ENCODE measurements around the gene GPR141.

Gene GPR141, protein sequence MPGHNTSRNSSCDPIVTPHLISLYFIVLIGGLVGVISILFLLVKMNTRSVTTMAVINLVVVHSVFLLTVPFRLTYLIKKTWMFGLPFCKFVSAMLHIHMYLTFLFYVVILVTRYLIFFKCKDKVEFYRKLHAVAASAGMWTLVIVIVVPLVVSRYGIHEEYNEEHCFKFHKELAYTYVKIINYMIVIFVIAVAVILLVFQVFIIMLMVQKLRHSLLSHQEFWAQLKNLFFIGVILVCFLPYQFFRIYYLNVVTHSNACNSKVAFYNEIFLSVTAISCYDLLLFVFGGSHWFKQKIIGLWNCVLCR

DNA sequence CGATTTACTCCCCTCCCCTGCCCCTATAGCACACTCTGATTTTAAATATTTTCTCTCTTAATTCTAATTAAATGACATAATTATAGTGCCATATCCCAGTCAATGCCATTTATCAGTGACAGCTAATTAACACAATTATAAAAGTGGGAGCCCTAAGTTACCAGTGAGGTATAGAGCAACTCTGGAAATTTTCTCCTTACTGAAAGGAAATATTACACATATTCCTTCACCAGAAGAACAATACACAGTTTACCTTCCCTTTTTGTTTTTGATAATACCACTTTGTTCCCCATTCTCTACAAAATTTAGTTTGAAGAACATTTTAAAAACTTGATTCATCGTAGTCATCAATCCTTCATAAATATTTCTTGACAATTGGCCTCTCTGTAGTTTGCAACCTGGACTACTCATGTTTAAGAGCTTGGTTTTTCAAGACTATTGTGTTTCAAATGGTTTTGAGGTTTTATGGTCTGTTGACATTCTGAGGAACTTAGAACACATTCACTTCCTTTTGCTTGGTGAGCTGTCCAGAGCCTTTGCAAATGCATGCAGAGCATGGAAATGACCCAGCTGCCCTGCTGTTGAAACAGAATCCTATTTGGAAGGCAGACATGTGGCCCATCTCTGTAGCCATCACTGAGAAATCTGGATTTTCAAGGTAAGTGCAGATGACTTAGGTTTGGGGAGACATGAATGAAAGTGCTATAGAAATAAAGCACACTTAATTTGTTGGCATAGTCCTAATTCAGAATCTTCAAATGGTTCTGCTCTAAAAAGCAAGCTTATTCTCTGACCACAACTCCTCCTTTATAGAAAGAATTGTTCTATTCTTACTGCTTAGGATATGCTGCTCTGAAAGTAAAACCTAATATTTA, at the start of gene GPR141:
TSS of gene GPR141 (plus strand) at position 521 of the 875 bp plus-strand sequence. CDS start 56,628 bp downstream, outside the sequence.
- H3K9me3 Mint-ChIP-seq = no peaks in the 10 kb centered on the region
- peaks cover 10% of the 10 kb centered on the region for H3K27me3 Mint-ChIP-seq (ENCODE audit: low read depth)
- no peaks in the 10 kb centered on the region for H3K36me3 Mint-ChIP-seq (ENCODE audit: low read depth)
- H3K27ac Mint-ChIP-seq = no peak within 1 kb of the TSS
- H3K4me3 Mint-ChIP-seq = no peak within 1 kb of the TSS
- peaks cover 4% of the 10 kb centered on the region for H3K4me1 Mint-ChIP-seq (ENCODE audit: low read depth)

DNA sequence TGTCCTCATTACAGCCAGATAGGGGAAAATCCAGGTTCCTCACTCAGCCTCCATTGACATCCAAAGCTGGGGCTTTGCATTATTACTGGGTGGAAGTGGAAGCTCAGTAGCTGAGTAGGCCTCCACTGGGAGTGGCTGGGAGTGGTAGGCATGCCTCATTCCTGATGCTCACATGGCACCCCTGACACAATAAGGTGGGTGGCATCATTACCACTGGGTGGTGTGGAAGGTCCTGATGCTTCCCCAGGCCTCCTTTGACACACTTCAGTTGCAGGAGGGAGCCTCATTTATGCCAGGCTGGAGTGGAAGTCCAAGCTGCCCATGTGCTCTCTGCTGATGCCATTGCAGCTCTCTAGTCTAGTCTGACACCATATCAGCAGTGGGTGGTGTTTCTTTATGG, 48.2 kb upstream of the GPR141 start:
- H3K9me3 Mint-ChIP-seq = no peaks in the 10 kb centered on the region
- no peaks in the 10 kb centered on the region for H3K4me1 Mint-ChIP-seq (ENCODE audit: low read depth)
- no peak overlapping the region for H3K27ac Mint-ChIP-seq
- peaks cover 12% of the 10 kb centered on the region for H3K27me3 Mint-ChIP-seq (ENCODE audit: low read depth)
- H3K36me3 Mint-ChIP-seq (ENCODE audit: low read depth) = no peaks in the 10 kb centered on the region
- no peak overlapping the region for H3K4me3 Mint-ChIP-seq

DNA sequence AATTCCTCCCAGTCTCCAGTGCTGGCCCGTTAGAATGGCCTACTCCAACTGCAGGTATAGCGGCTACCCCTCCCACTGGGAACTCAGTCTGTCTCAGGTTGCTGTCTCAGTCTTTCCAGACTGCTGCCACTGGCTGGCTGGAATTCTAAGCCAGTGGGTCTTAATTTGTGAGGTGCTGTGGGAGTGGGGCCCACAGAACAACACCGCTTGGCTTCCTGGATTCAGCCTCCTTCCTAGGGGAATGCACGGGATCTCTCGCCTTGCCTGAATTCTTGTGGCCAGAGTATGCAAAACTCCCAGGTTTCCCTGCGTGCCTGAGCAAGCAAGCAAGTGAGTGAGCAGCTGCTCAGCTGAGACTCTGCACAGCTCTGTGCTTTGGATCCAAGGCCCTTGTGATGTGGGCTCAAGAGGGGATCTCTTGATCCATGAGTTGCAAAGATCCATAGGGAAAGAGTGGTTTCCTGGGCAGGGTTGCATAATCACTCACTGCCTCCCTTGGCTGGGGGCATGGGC, 41.5 kb upstream of the GPR141 start:
- Mint-ChIP-seq H3K27ac (no peak overlapping the region), H3K4me1 (ENCODE audit: low read depth) (no peaks in the 10 kb centered on the region), H3K27me3 (ENCODE audit: low read depth) (peaks cover 6% of the 10 kb centered on the region), H3K9me3 (no peaks in the 10 kb centered on the region), H3K4me3 (no peak overlapping the region), H3K36me3 (ENCODE audit: low read depth) (no peaks in the 10 kb centered on the region)

DNA sequence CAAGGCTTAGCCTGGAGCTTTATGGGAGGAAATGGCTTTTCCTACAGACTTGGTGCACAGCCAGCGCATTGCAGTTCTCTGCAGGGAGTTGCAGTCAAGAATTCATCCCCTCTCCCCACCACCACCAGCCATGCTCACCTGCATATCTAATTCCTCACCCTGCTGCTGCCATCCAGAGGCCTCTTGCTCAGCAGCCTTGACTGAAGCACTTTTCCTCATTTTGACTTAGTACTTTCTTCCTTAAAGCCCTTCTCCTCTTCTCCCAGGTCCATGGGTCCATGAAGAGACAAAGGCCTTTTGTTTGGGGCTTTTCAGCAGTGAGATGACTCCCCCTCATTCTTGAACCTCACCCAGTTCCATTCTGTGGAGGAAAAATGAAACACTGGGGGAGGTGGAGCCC, 39.7 kb upstream of the GPR141 start:
- H3K27me3 Mint-ChIP-seq (ENCODE audit: low read depth) = peaks cover 3% of the 10 kb centered on the region
- no peaks in the 10 kb centered on the region for H3K36me3 Mint-ChIP-seq (ENCODE audit: low read depth)
- no peaks in the 10 kb centered on the region for H3K4me1 Mint-ChIP-seq (ENCODE audit: low read depth)
- H3K9me3 Mint-ChIP-seq = no peaks in the 10 kb centered on the region
- H3K4me3 Mint-ChIP-seq = no peak overlapping the region
- no peak overlapping the region for H3K27ac Mint-ChIP-seq

DNA sequence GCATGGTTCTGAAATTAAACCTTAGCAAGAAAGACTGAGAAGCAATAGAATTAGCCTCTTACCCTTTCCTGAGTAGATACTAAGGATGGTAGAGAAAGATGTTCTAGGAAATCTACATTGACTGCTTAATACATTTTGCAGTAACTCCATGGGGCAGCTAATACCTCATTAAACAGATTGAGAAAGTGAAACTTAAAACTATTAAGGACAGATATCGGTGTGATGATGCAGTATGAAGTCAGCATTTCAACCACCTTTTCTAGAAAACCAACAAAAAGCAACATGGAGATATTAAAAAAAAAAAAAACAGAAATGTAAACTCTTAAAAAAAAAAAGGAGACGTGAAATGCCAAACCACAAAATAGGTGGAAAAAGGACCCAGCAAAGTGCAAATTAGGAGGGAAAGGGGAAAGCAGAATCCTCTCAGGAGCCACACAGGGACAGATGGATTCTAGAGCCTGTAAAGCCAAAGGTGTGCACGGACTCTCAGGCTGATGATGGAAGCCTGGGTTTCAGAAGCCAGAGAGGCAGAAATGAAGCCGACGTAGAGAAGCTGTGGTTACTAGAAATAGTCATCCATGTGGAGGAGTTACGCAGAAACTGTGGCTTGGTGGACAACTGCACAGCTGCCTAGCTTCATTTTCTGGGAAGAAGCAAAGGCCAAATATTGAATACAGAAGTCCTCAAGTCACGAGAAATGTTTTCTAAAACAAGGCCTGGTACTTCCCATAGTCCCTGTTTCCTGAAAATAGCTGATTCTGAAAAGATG, 38.1 kb upstream of the GPR141 start:
- H3K9me3 Mint-ChIP-seq = no peaks in the 10 kb centered on the region
- H3K4me3 Mint-ChIP-seq = no peak overlapping the region
- H3K27ac Mint-ChIP-seq = no peak overlapping the region
- H3K4me1 Mint-ChIP-seq (ENCODE audit: low read depth) = no peaks in the 10 kb centered on the region
- H3K36me3 Mint-ChIP-seq (ENCODE audit: low read depth) = no peaks in the 10 kb centered on the region
- H3K27me3 Mint-ChIP-seq (ENCODE audit: low read depth) = no peaks in the 10 kb centered on the region

DNA sequence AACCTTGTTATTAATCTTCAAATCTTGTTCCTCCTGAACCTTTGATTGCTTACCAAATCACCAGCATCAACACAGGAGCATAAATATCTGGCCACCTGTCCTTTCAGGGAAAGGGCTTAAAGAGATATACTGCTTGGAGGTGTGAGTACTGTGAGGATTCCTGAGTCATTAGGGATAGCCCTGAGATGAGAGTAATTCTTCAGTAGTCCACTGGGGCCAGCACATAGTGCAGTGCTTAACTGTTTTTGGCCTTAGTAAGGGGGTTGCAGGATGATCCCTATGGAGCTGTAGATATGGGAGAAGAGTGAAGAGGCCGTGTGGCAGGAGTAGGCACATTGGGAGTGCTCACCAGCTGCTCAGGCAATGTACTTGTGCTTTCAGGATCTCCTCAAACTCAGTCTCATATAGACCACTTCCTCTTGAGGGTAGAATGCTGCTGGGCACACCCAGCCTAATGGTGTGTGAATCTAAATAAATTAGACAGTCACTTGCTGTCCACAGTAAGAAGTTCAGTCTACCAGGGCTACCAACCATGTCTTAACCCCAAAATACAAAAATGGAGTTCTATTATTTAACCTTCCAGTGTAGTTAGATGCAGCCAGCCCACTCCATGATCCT, 26.5 kb upstream of the GPR141 start:
- no peaks in the 10 kb centered on the region for H3K9me3 Mint-ChIP-seq
- H3K4me1 Mint-ChIP-seq (ENCODE audit: low read depth) = no peaks in the 10 kb centered on the region
- no peak overlapping the region for H3K4me3 Mint-ChIP-seq
- no peaks in the 10 kb centered on the region for H3K36me3 Mint-ChIP-seq (ENCODE audit: low read depth)
- H3K27ac Mint-ChIP-seq = no peak overlapping the region
- peaks cover 3% of the 10 kb centered on the region for H3K27me3 Mint-ChIP-seq (ENCODE audit: low read depth)

DNA sequence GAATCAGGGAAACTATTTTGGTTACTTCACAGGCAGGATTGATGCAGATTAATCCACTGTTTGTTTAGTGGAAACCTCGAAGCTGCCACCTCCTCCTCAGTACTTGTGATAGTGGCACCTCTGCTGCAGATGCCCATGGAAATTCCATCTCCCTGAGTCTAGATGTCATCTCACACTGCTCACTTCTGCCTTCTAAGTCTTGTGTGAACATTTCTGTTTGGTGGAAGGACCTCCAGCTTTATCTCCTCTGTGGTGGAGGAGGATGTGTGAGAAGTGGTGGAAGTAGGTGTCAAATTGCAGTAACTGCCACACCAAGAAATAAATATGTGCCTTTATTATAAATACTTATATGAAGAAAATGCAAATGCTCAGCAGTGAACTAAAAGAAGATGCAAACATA, 25.8 kb upstream of the GPR141 start:
- Mint-ChIP-seq H3K4me1 (ENCODE audit: low read depth) (no peaks in the 10 kb centered on the region), H3K27me3 (ENCODE audit: low read depth) (peaks cover 3% of the 10 kb centered on the region), H3K4me3 (no peak overlapping the region), H3K9me3 (no peaks in the 10 kb centered on the region), H3K36me3 (ENCODE audit: low read depth) (no peaks in the 10 kb centered on the region), H3K27ac (no peak overlapping the region)

DNA sequence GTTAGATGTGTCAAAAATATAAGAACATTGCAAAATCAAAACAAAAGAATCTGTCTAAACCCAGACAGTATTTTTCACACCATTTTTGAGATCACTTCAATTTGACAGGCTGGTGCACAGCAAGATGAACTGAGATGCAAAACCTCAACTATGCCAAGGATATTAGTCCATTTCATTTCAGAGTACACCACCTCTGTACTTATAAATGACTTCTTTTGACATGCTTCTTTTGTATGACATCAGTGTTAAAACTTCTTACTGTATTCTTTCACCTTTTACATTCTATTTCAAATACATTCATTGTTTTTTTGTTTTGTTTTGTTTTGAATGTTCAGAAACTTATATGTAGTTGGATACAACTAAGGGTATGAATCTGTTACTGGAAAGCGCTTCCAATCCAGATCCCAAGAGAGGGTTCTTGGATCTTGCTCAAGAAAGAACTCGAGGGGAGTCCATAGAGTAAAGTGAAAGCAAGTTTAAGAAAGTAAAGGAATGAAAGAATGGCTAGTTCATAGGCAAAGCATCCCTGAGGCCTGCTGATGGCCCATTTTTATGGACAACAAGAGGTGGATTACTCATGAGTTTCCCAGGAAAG, 23.5 kb upstream of the GPR141 start:
- Mint-ChIP-seq H3K36me3 (ENCODE audit: low read depth) (no peaks in the 10 kb centered on the region), H3K4me3 (no peak overlapping the region), H3K27ac (no peak overlapping the region), H3K9me3 (no peaks in the 10 kb centered on the region), H3K4me1 (ENCODE audit: low read depth) (no peaks in the 10 kb centered on the region), H3K27me3 (ENCODE audit: low read depth) (peaks cover 3% of the 10 kb centered on the region)

DNA sequence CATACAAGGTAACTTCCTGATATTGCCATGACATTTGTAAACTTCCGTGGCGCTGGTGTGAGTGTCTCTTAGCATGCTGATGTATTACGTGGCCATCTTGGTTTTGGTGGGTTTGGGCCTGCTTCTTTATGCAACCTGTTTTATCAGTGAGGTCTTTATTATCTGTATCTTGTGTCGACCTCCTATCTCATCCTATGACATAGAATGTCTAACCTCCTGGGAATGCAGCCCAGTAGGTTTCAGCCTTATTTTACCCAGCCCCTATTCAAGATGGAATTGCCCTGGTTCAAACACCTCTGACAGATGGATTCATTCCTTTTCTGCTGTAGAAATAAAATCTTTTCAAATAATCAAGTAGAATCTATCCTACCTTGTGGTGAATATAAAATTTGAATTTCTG, 23.0 kb upstream of the GPR141 start:
- Mint-ChIP-seq H3K9me3 (no peaks in the 10 kb centered on the region), H3K27ac (no peak overlapping the region), H3K36me3 (ENCODE audit: low read depth) (no peaks in the 10 kb centered on the region), H3K27me3 (ENCODE audit: low read depth) (peaks cover 3% of the 10 kb centered on the region), H3K4me1 (ENCODE audit: low read depth) (no peaks in the 10 kb centered on the region), H3K4me3 (no peak overlapping the region)

DNA sequence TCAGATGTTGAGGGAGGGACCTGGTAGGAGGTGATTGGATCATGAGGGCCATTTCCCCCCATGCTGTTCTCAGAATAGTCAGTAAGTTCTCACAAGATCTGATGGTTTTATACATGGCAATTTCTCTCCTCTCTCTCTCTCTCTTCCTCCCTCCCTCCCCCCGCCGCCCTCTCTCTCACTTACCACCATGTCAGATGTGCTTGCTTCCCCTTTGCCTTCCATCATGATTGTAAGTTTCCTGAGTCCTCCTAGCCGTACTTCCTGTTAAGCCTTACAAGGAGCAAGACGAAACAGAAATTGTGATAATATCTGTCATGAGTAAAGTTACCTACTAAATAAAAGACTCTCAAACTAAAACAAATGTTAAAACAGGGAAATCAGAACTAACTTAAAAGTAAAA, 19.9 kb upstream of the GPR141 start:
- Mint-ChIP-seq H3K36me3 (ENCODE audit: low read depth) (no peaks in the 10 kb centered on the region), H3K27ac (no peak overlapping the region), H3K4me1 (ENCODE audit: low read depth) (no peaks in the 10 kb centered on the region), H3K4me3 (no peak overlapping the region), H3K27me3 (ENCODE audit: low read depth) (peaks cover 3% of the 10 kb centered on the region), H3K9me3 (no peaks in the 10 kb centered on the region)

DNA sequence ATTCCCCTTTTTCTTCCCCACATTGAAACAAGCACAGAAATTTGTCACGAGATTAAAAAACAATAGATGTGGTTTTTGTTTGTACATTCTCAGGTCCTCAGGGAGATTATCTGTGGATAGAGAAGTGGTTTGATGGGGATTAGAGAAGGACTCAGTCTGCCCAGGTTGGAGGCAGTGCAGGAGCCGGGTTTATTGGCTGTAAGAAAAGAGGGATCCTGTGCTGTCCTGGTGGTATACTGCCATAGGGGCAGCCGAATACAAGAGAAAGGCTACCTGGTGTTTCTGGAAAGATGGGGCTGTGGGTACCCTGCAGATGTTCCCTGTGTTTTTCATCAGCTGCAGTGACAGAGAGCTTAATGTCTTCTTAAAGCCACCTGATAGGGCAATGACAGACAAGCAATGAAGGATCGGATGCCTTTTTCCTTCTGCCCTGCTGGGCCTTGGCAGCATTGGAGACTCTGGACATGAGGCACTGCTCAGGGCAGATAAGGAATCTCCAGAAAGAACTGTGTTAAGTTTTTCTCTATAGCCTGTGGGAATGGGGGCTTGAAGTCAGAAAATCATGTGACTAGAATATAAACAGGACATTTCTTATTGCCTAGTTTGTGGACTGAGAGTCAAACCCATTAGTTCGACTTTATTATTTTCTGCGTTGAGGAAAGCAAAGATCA, 18.1 kb upstream of the GPR141 start:
- H3K9me3 Mint-ChIP-seq = no peaks in the 10 kb centered on the region
- no peaks in the 10 kb centered on the region for H3K27me3 Mint-ChIP-seq (ENCODE audit: low read depth)
- H3K36me3 Mint-ChIP-seq (ENCODE audit: low read depth) = no peaks in the 10 kb centered on the region
- H3K4me1 Mint-ChIP-seq (ENCODE audit: low read depth) = no peaks in the 10 kb centered on the region
- no peak overlapping the region for H3K27ac Mint-ChIP-seq
- H3K4me3 Mint-ChIP-seq = no peak overlapping the region

DNA sequence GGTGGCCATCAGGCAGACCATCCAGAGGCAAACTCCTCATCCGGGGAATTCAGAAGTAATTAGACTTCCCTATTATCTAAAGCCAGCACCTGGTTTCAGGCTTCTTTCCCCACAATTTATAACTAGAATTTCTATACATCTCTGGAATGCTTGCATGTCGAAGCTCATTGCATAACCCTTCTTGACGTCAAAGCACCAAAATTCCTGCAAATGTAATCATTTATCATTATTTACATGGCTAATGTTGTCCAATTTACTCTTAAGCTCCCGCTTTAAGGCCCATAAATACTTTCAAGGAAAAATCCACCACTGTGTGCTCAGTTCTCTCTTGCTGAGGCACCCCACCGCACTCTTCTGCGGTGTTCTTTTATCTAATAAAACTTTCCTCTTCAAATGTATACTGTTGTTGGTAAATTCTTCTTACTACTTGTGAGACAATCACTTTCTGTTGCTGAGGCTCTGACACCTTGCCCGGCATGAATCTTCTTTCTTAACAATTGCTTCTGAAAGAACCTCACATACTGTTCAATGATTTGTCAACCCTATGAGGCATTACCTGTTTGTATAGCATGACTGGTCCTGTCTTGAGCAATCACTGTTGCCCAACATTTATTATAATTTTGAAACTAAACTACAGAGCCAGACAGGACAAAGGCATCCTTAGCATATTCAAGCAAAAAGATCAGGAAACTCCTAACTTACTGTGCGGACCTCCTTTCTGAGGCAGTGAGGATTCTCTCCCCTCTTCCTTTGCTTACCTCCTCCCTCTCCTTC, 17.4 kb upstream of the GPR141 start:
- H3K4me3 Mint-ChIP-seq = no peak overlapping the region
- H3K27me3 Mint-ChIP-seq (ENCODE audit: low read depth) = no peaks in the 10 kb centered on the region
- no peak overlapping the region for H3K27ac Mint-ChIP-seq
- H3K4me1 Mint-ChIP-seq (ENCODE audit: low read depth) = no peaks in the 10 kb centered on the region
- H3K9me3 Mint-ChIP-seq = no peaks in the 10 kb centered on the region
- H3K36me3 Mint-ChIP-seq (ENCODE audit: low read depth) = no peaks in the 10 kb centered on the region

DNA sequence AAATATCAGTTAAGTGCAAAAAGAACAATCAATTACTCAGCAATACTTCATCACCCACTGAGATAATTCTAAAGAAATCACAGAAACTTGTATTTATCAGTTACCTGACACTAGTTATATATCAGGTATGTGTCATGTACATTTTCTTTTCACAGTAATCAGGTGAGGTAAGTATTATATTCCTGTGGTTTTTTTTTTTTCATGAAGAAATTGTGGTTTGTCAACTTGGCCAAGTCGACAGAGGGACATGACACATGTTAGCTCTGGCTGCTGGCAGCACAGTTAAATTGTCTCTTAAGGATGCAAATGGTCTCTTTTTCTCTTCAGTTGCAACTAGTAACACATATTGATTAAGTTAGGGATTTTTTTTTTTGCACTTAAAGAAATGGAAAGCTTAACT, 13.7 kb upstream of the GPR141 start:
- Mint-ChIP-seq H3K4me1 (ENCODE audit: low read depth) (no peaks in the 10 kb centered on the region), H3K27ac (no peak overlapping the region), H3K4me3 (no peak overlapping the region), H3K27me3 (ENCODE audit: low read depth) (peaks cover 14% of the 10 kb centered on the region), H3K36me3 (ENCODE audit: low read depth) (no peaks in the 10 kb centered on the region), H3K9me3 (no peaks in the 10 kb centered on the region)
